COLO668 (cell line): ENCODE data around the gene RBM18.
A peak's percentile ranks its signal among the peaks of the same experiment; 100 is the strongest.

Source experiments
- DNase-seq: peaks from one replicate; lab custom pipeline; 2025; ENCODE audit not compliant: unreplicated experiment; lab: John Stamatoyannopoulos, UW

The RBM18 gene

DNA sequence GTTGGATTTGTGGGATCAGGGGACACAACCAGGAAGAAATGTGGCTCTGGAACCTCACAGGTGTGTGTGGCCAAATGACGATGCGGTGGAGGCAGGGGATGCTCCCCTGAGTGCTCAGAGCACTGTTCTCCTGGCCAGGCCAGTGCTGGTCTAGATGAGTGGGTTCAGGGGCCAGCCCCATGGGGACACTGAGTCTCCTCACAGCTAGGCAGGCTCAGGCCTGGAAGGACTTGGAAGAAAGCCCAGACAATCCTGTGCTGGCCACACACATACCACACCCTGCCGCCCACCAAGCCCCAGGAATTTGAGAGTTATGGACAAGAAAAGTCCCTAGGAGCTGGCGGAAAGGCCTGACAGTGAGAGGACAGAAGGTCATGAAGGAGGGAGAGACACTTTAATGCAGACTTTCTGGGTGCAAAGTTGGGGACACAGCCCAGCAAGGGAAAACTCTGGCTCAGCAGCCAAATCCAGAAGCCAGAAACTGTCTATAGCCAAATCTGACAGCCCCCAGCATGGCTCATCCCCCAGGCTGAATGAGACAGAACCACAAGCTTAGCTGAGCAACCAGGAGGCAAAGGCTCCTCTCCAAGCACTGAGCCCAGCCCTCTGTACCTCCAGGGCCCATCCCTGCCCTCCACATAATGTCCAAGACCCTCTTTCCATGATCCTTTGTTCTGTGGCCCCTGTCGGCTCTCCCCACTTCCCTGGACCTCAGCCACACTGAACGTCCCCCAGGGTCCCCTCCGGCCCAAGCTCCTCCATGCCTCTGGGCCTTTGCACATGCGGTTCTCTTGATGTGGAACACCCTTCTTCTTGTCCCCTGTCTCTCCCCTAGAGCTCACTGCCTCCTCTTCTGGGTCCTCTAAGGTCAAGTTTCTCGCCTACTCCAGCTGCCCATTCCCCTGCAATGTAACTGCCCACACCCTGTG, 58.3 kb downstream of the RBM18 start:
- no peak for DNase-seq

DNA sequence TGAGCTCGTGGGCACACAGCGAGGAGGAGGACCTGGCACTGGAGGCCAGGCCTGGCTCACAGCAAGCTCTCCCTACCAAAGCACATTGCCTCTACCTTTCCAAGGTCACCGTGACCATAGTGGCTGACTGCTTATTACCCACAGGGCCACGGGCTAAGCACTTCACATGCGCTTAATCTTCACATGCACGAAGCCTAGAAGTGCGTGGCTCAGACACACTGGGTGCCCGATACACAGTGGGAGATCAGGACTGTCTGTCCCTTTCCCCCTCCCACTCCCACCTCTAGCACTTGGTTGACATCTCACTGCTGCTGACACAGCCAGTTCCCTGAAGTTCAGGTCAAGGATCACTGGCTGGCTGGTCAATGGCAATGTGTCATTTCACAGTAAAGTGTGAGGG, 59.5 kb downstream of the RBM18 start:
- no peak for DNase-seq

DNA sequence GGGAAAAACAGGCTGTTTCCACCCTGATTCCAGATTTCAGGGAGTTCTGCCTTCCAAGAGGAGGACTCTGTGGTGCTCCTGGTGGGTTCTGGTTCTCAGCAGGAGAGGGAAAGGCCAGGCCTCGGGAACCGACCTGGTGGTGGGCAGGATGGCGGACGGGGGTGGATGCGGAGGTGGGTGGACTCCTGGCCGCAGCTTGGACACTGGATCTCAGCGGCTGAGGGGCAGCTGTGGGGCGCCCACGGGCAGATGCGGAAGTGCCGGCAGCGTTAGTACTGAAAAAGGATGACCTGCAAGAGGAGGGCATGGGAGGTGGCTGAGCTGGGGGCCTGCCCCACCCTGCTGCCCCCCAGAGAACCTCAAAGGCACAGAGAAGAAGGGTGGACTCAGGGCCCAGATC, 60.1 kb downstream of the RBM18 start:
- no peak for DNase-seq

DNA sequence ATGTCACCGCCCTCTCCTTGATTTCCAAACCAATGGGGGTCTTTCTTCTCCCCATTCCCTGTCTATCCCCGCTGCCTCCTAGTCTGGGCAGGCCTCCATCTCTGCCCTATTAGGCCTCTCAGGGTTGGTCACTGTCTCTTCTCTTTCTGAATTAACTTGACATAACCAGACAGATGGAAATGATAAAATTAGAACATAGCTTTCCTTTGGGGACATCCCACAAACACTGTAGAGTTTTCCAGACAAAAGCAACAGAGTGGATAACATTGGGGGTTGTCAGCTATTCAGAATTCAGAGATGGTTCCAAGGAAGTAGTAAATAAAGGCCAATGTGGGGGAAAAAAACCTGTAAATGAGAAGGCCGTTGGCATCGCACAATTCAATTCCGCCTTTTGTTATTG, 60.6 kb downstream of the RBM18 start:
- no peak for DNase-seq

DNA sequence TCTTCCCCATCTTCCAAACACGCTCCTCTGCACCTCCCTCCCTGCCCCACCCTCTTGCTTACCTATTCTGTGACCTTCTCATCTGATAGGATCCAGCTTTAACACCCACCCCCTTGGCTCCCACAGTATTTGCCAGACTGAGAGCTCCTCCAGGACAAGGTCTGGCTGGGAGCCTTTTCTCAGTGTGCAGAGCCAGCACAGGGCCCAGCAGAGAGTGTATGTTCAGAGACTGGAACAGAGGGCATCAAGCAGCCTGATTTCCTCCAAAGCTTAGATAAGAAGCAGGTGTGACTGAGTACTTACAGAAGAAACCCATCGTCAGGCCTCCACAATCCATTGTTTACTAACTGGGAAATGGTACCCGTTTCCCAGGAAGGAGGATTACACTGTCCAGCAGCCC, 62.5 kb downstream of the RBM18 start:
- DNase-seq, result no peak

DNA sequence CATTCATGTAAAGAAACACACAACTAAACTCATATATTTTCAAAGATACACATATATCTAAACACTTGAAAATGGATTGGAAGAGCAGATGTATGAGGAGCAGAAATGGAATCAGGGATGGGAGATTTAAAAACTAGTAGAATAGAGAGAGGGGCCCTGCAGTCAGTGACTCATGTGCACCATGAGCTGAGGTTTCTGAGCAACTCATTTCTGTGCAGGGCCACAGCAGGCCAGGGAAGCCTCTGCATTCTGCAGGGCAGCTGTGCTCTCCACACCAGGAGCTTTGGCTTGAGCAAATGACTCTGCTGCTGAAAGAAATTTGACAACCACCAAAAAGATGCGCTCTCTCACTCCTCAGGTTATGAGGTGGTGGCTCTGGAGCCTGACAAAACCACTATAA, 63.0 kb downstream of the RBM18 start:
- no peak for DNase-seq

DNA sequence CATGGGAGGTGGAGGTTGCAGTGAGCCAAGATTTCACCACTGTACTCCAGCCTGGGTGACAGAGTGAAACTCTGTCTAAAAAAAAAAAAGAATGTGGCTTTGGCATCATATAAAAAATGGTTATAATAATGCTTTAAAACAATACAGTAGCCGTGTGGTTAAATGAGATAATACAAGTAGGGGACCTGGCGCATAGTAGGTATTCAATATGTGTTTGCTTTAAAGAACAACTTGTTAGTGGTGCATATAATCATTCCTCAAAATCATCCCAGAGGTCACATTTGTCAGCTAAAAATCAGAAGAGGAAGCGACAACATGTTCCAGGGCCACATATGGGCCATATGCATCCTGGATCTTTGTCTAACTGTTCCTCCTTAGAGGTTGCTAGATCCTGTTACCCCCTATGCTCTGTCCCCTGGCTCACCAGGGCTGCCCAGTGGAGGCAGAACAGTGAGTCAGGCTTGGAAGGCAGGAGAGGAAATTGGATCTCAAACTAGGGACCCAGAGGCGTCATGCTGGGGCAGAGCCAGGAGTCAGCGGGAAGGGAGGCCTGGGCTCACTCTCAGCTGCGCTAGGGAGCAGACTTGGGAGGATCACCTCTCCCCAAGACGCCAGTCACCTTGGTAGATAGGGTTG, 63.6 kb downstream of the RBM18 start:
- DNase-seq, result no peak

DNA sequence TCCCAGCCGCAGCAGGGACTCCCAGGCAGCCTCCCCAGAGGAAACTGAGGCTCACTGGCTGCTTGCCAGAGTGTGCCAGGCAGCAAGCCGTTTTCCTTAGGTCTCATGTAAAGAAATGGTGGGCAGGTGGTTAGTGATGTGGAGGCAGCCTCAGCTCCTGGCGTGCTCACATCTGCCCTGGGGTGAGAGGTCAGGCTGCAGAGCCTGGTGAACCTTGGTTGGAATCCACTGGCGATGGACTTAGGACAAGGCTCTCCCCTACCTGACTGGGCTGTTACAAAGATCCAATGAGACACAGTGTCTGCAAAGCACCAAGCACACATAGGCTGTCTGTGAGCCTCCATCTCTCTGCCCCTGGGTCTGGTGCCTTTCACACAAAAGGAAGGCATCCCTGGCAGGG, 66.8 kb downstream of the RBM18 start:
- DNase-seq, result no peak

DNA sequence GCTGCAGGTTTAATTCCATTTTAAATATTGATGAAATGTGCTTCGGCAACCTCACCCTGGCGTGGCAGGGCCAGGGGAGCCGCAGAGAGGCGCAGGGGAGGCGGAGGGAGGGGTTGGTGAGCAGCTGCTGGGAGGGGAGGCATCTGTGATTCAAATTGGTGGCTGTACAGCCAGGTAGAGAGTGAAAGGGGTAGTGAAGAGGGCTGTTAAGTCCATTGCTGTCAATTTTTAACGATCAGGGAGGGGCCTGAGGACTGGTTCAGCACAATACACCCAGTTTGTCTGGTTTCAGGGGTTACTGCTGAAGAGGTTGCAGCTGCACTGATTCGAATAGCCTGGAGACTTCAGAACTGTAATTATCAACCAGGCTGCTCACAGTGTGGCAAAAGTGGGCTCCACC, 67.2 kb downstream of the RBM18 start:
- DNase-seq, result peak; percentile 82

DNA sequence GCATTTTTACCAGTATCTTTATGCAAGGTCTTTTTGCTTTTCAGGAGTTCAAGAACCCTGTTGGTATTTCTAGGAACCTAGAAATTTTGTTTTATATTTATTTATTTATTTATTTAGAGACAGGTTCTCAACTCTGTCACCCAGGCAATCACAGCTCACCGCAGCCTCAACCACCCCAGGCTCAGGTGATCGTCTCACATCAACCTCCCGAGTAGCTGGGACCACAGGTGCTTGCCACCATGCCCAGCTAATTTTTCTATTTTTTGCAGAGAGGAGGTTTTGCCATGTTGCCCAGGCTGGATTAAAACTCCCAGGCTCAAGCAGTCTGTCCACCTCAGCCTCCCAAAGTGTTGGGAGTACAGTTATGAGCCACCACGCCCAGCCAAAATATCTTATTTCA, 68.8 kb downstream of the RBM18 start:
- no peak for DNase-seq

DNA sequence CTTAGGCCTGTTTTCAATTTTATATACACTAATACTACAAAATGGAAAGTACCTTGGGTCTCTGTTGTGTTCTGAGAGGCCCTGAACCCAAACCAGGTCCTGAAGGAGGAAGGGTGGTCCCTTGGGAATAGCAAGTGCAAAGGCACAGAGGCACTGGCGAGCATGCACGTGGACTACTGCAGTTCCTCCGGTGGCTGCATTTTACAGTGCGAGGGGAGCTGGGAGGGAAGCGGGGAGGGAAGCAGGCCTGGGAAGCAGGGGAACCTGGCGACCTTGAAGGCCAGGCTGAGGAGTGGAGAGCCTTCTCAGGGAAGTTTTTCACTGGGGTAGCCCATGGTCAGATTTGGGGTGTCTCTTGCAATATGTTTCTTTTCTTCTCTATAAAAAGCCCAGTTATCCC, 71.0 kb downstream of the RBM18 start:
- no peak for DNase-seq

DNA sequence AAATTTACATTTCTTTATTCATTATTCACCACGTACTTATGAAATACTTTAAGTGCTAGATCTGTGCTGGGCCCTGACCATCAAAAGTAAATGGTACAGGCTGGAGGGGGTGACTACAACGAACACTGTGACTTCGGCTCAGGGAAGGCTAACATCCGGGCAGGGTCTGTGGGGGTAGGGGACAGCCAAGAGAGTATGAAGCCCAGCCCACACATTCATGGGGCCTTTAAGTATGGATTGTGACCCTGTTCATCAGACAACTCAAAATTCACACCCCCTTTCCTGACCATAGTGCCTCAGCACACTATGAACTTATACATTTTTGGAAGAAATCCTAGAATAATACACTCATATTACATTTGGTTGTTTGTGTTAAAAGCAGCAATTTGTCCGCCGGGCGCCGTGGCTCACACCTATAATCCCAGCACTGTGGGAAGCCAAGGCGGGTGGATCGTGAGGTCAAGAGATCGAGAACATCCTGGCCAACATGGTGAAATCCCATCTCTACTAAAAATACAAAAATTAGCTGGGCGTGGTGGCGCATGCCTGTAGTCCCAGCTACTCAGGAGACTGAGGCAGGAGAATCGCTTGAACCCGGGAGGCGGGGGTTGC, 71.6 kb downstream of the RBM18 start:
- DNase-seq, result no peak

DNA sequence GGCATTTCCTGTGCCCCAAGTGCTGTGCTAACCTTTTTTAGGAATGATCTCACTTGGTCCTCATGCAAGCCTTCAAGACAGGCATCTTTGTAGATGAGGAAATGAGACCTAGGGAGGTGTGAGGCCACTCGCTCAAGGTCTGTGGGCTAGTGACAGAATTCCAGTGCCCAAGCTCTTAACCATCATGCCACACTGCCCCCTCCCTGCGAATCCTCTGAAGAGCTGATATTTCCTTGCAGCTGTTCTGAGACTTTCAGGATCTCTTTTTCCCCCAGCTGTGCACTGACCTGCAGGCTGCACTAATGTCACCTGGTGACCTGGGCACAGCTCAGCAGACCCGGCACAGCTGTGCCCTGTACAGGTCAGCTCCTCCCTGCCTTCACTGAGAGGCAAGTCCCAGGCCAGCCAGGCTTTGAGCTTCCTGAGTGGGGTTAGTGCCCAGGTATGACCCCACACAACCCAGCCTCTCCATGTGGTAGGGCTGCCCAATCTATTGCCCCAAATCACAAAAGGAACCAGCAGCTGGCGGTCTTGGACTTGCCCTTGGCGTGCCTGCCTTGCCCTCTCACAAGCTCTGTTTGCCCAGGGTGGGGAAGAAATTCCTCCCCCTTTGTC, 72.3 kb downstream of the RBM18 start:
- DNase-seq, result peak; percentile 7

DNA sequence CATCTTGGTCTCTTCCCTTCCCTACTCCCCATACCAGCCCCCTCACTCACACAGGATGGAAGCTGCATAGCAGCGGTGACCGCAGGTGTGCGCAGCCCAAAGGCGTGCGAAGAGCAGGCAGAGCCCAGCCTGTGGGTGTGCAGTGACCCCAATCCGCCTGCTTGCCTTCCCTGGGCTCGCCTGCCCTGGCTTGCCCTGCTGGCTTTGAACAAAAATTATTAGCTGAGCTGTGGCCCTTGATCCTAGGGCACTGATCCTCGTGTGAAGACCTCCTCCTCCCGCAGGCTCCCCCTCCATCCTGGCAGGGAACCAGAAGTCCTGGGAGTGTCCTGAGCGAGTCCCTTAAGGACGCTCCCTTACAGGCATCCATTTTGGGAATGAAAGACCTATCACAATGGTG, 73.1 kb downstream of the RBM18 start:
- no peak for DNase-seq

DNA sequence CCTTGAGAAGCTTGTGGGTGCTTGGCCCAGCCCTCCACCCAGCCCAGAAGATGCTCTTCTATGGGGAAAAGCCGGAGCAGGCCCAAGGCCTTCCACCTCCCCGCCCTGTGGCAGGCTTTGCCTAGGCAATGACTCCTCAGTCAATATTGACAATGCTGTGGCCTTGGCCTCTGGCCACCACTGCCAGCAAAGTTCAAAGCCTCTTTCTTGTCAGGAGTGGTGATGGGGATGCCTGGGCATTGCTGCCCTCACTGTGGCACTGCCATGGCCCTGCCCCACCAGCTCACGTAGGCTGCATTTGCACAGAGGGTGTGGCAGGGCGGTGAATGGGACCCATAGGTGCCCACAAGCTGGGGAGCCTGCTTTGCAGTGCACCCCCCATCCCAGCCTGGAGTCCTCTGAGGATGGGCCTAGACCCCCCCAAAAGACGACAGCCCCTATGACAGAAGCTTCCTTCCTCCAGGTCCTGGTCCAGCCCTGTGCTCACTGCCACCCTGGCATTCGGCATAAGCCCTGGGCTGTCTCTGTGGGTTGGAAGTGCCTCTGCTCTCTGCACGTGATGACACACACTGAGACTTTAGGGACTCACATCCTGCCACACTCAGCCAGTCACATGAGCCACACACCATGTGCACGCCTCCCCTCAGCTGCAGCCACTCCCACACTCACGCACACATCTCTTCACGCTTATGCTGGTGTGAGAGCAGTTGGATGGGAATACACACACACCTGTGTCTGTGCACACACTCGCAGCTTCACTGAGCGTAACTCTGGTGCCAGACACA, 73.9 kb downstream of the RBM18 start:
- peak; percentile 50 for DNase-seq

DNA sequence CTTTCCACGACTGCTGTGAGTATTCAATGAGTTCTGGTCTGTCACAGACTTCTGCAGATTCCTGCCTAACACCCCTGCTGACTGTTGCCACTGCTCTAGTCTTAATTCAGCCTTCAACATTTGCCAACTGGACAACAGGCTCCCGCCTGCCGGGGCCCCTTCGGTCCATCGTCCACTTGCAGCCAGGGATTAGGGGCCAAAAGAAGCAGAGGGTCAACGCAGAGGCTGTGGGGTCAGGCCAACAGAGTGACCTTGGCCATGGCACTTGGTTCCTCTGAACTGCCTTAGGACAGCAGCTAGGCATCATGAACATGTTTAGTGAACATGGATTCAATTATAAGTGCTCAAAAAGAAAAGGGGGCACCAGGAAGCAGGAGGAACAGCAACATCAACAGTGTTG, 76.3 kb downstream of the RBM18 start:
- DNase-seq, result no peak
